A673 (cell line): ENCODE measurements around the gene PLA2G4A.

Source experiments
- CTCF ChIP-seq: fragments of 300-800, 200-600 bp; sonication (generic); conservative IDR thresholded peaks from 2 replicates; pipeline ENCODE4 v1.5.1; 2017; ENCODE audit warnings: low read depth, mild to moderate bottlenecking, antibody characterized with exemption, low read length, moderate library complexity, mixed read lengths
- EZH2 ChIP-seq: fragments of 200-600 bp; sonication (generic); IDR thresholded peaks from 2 replicates; pipeline ENCODE4 v1.6.1; 2017; ENCODE audit warnings: borderline replicate concordance, low read depth, mild to moderate bottlenecking, mixed read lengths, antibody characterized with exemption, low read length; ENCODE audit not compliant: poor library complexity, severe bottlenecking

GRCh38 chr1:187006896-187007295, 178.1 kb downstream of the PLA2G4A start:
- TF ChIP-seq CTCF = no peak
- TF ChIP-seq EZH2 = no peak
